ENCODE data around the gene MACROD2. TPM values are rescaled to one million over a fixed set of nuclear protein-coding genes. Genes with fewer than 3 reads are reported as not detected.

The MACROD2 gene
- total RNA-seq, 1 donor from 2014 or later, result 78.2 TPM

DNA sequence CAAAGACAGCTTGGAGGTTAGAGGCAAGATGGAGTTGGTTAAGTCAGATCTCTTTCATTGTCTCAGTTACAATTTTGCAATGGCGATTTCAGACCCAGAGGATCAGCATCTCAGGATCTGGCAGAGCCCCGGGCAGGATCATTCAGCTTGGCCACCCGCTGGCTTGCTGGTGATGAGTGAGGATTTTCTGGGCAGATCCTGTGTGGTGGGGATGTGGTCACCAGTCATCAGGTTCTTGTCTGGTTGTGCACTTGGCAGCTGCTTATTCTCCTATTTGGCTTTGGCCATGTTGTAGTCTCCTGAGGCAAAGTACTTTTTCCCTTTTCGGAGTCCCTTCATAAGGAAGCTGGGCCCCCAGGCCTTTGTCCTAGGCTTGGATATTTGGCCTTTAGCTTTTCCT, 1624.0 kb downstream of the MACROD2 start:
- no peaks in the 10 kb centered on the region for H3K9me3 ChIP-seq
- ATAC-seq (no peak), DNase-seq (no peak)
- no peaks in the 10 kb centered on the region for H3K27me3 ChIP-seq
- no peak overlapping the region for H3K27ac ChIP-seq
- intact Hi-C loops (cut with DNase I), result no loop called here
- H3K4me1 ChIP-seq, result no peaks in the 10 kb centered on the region
- TF ChIP-seq, protein P1, sequence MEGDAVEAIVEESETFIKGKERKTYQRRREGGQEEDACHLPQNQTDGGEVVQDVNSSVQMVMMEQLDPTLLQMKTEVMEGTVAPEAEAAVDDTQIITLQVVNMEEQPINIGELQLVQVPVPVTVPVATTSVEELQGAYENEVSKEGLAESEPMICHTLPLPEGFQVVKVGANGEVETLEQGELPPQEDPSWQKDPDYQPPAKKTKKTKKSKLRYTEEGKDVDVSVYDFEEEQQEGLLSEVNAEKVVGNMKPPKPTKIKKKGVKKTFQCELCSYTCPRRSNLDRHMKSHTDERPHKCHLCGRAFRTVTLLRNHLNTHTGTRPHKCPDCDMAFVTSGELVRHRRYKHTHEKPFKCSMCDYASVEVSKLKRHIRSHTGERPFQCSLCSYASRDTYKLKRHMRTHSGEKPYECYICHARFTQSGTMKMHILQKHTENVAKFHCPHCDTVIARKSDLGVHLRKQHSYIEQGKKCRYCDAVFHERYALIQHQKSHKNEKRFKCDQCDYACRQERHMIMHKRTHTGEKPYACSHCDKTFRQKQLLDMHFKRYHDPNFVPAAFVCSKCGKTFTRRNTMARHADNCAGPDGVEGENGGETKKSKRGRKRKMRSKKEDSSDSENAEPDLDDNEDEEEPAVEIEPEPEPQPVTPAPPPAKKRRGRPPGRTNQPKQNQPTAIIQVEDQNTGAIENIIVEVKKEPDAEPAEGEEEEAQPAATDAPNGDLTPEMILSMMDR (IDR thresholded peaks at IDR 0.05), result no peak
- no peaks in the 10 kb centered on the region for H3K36me3 ChIP-seq
- H3K4me3 ChIP-seq, result no peak overlapping the region

DNA sequence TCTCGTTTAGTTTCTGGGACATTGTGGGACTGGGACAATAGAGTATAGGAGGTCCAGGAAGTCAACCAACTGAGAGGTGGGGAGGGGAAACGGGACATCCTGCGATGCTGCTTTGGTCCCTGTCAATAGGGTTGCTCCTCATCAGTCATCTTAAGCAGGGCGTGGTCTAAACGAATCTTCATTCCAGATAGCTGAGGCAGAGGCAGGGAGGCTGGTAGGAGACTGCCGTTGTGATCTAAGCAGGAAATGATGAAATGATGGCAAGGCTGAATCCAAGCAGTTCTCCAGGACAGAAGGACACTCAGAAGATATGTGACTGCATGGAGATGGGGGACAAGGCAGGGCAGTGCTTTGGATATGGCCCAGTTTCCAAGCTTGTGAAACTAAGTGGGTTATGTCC, 1624.5 kb downstream of the MACROD2 start:
- intact Hi-C loops (cut with DNase I), result no loop called here
- Histone ChIP-seq H3K27ac (no peak overlapping the region), H3K4me1 (no peaks in the 10 kb centered on the region), H3K36me3 (no peaks in the 10 kb centered on the region), H3K9me3 (no peaks in the 10 kb centered on the region), H3K27me3 (no peaks in the 10 kb centered on the region), H3K4me3 (no peak overlapping the region)
- TF ChIP-seq, protein P1 (IDR thresholded peaks at IDR 0.05), result no peak
- no peak for ATAC-seq
- no peak for DNase-seq

DNA sequence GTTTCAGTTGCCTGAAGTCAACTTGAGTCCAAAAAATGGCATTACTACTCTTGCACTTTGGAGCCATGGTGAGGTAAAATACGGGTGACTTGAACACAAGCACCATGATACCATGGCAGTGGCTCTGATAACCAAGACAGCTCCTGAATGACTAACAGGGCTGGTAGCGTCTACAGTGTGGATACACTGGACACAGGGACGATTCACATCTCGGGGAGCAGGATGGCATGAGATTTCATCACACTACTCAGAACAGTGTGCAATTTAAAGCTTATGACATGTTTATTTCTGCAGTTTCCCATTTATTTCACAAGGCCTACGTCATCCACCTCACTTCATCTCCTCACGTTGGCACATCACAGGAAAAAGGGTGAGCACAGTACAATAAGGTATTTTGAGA, 1627.1 kb downstream of the MACROD2 start:
- H3K36me3 ChIP-seq, result no peaks in the 10 kb centered on the region
- no peak for DNase-seq
- no peaks in the 10 kb centered on the region for H3K27me3 ChIP-seq
- intact Hi-C loops (cut with DNase I), result no loop called here
- no peaks in the 10 kb centered on the region for H3K9me3 ChIP-seq
- TF ChIP-seq, protein P1 (IDR thresholded peaks at IDR 0.05), result no peak
- no peak for ATAC-seq
- no peak overlapping the region for H3K4me3 ChIP-seq
- no peaks in the 10 kb centered on the region for H3K4me1 ChIP-seq
- no peak overlapping the region for H3K27ac ChIP-seq

DNA sequence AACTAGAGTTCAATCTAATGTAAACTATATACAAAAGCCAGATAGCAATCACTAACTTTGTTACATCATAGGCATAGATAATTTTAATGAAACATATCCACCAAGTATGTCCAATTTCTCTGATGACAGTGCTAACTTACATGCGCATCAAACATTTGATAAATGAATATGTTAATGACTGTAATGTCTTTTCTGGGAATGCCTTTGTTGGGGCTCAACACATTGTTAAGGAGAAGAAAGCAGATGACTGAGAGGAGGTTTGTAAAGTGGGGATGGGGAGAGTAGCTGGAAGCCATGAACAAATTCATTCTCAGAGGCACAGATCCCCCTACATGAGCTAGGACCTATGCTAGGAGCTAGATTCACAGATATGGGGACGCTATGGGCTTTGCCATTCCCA, 1627.9 kb downstream of the MACROD2 start:
- no peaks in the 10 kb centered on the region for H3K4me1 ChIP-seq
- H3K27me3 ChIP-seq, result no peaks in the 10 kb centered on the region
- intact Hi-C loops (cut with DNase I), result no loop called here
- TF ChIP-seq, protein P1 (IDR thresholded peaks at IDR 0.05), result no peak
- no peak for DNase-seq
- no peak for ATAC-seq
- no peak overlapping the region for H3K27ac ChIP-seq
- no peaks in the 10 kb centered on the region for H3K36me3 ChIP-seq
- no peak overlapping the region for H3K4me3 ChIP-seq
- H3K9me3 ChIP-seq, result no peaks in the 10 kb centered on the region

DNA sequence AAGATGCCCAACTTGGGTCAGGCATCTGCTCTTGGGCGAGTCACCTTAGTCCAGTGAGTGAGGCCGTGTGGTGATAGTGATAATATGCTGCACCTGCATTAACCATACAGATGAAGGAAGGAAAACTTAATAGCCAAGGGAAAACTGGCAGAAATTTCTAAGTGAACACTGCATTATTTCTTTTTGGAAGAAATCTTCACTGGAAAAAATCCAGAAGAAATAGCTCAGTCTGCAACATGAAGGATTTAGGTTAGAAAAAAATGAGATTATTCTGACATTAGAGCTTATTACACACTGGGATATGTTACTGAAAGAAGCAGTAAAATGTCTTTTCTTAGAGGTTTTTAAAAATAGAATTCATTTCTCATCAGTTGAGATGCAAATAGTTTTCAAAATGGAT, 1630.7 kb downstream of the MACROD2 start:
- Histone ChIP-seq H3K9me3 (no peaks in the 10 kb centered on the region), H3K27me3 (no peaks in the 10 kb centered on the region), H3K36me3 (no peaks in the 10 kb centered on the region), H3K27ac (no peak overlapping the region), H3K4me3 (no peak overlapping the region), H3K4me1 (no peaks in the 10 kb centered on the region)
- intact Hi-C loops (cut with DNase I), result no loop called here
- ATAC-seq (no peak), DNase-seq (no peak)
- TF ChIP-seq, protein P1 (IDR thresholded peaks at IDR 0.05), result no peak

DNA sequence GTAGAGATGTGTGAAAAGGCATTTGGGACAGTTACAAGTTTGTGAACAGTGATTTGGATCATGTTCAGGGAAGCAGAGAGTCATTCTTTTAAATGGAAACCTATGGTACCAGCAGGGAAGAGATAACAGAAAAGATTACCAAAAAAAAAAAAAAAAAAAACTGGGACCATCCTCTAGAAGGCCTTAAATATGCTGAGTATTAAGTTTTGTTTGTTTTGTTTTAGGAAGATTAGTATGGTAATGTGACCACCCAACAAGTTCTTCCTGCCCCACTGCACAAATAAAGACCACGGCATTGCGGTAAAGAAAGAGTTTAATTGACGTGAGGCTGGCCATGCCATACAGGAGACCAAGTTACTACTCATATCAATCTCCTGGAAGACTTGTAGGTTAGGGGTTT, 1631.8 kb downstream of the MACROD2 start:
- no peak overlapping the region for H3K27ac ChIP-seq
- H3K27me3 ChIP-seq, result no peaks in the 10 kb centered on the region
- H3K4me1 ChIP-seq, result no peaks in the 10 kb centered on the region
- ATAC-seq, result no peak
- TF ChIP-seq, protein P1 (IDR thresholded peaks at IDR 0.05), result no peak
- intact Hi-C loops (cut with DNase I), result no loop called here
- no peak for DNase-seq
- no peaks in the 10 kb centered on the region for H3K36me3 ChIP-seq
- H3K4me3 ChIP-seq, result no peak overlapping the region
- H3K9me3 ChIP-seq, result no peaks in the 10 kb centered on the region

All from upper lobe of right lung (tissue), 1 donor.